ENCODE data around the gene GRPEL1. TPM values are rescaled to one million over a fixed set of nuclear protein-coding genes. Genes with fewer than 3 reads are reported as not detected.

The GRPEL1 gene
- total RNA-seq, 2 donors from 2014 or later = 18.5 to 25.5 TPM

DNA sequence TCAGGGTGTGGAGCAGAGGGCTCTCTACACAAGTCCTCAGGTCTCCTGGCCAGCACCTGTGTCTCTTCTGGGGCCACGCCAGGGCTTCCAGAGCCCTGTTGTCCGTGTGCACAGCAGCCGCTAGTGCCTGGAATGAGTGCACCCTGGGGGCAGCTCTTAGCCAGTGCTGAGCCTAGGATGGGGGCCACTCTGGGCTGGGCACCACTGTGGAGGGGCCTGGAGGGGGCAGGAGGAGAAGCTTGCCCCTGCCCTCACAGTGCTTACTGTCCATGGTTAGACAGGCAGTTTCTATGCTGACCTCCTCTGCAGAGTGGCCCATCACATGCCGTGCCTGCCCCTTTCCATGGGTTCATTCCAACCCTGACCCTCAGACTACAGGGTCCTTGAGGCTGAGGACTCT, 42.7 kb upstream of the GRPEL1 start:
- no peaks in the 10 kb centered on the region for H3K4me1 Mint-ChIP-seq
- Histone ChIP-seq H3K4me1 (ENCODE audit: control insufficient read depth, insufficient read depth, low read length) (no peaks in the 10 kb centered on the region), H3K36me3 (ENCODE audit: control insufficient read depth, insufficient read depth, low read length) (no peaks in the 10 kb centered on the region), H3K4me3 (ENCODE audit: low read length) (no peak overlapping the region), H3K27ac (ENCODE audit: low read depth, low read length) (no peak overlapping the region), H3K27me3 (ENCODE audit: control insufficient read depth, insufficient read depth, low read length, poor library complexity, severe bottlenecking) (peaks cover under 1% of the 10 kb centered on the region), H3K9ac (ENCODE audit: extremely low read depth, low read length, poor library complexity, severe bottlenecking) (no peak overlapping the region), H3K9me3 (ENCODE audit: control insufficient read depth, low read length) (no peaks in the 10 kb centered on the region)
- H3K4me3 Mint-ChIP-seq = no peak overlapping the region
- no peak overlapping the region for H3K27ac Mint-ChIP-seq
- H3K36me3 Mint-ChIP-seq (ENCODE audit: low read depth) = no peaks in the 10 kb centered on the region
- 83 to 90% methylated on average over 1 to 4 of the region's 4 CpGs for WGBS, 2 experiments (ENCODE audit: insufficient coverage in 1 of 2, insufficient read length in 1 of 2)
- no peak for DNase-seq
- TF ChIP-seq, protein P1, sequence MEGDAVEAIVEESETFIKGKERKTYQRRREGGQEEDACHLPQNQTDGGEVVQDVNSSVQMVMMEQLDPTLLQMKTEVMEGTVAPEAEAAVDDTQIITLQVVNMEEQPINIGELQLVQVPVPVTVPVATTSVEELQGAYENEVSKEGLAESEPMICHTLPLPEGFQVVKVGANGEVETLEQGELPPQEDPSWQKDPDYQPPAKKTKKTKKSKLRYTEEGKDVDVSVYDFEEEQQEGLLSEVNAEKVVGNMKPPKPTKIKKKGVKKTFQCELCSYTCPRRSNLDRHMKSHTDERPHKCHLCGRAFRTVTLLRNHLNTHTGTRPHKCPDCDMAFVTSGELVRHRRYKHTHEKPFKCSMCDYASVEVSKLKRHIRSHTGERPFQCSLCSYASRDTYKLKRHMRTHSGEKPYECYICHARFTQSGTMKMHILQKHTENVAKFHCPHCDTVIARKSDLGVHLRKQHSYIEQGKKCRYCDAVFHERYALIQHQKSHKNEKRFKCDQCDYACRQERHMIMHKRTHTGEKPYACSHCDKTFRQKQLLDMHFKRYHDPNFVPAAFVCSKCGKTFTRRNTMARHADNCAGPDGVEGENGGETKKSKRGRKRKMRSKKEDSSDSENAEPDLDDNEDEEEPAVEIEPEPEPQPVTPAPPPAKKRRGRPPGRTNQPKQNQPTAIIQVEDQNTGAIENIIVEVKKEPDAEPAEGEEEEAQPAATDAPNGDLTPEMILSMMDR (conservative IDR thresholded peaks at IDR 0.05) = no peak
- peaks cover 5% of the 10 kb centered on the region for H3K27me3 Mint-ChIP-seq (ENCODE audit: insufficient read depth)
- no peaks in the 10 kb centered on the region for H3K9me3 Mint-ChIP-seq

DNA sequence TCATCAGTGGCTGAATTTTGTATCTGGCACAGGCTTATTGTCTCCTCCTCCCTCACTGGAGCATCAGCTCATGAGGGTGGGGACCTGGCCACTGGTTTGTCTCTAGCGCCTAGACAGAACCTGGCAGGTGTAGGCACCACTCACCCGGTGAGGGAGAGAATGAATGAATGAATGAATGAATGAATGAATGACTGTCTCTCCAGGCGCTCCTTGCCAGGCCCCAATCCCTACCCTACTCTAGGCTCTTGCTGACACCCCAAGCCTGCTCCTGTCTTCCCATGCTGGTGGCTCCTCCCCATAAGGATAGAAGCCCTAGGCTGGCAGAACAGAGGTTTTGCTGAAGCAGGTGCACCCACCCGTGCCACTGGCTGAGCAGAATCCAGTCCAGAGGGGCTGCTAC, 41.3 kb upstream of the GRPEL1 start:
- TF ChIP-seq, protein P1 (conservative IDR thresholded peaks at IDR 0.05) = no peak
- Mint-ChIP-seq H3K4me1 (no peaks in the 10 kb centered on the region), H3K27me3 (ENCODE audit: insufficient read depth) (peaks cover 19% of the 10 kb centered on the region), H3K27ac (no peak overlapping the region), H3K9me3 (no peaks in the 10 kb centered on the region), H3K4me3 (no peak overlapping the region), H3K36me3 (ENCODE audit: low read depth) (no peaks in the 10 kb centered on the region)
- Histone ChIP-seq H3K27me3 (ENCODE audit: control insufficient read depth, insufficient read depth, low read length, poor library complexity, severe bottlenecking) (peaks cover 14% of the 10 kb centered on the region), H3K9me3 (ENCODE audit: control insufficient read depth, low read length) (no peaks in the 10 kb centered on the region), H3K4me3 (ENCODE audit: low read length) (no peak overlapping the region), H3K36me3 (ENCODE audit: control insufficient read depth, insufficient read depth, low read length) (no peaks in the 10 kb centered on the region), H3K4me1 (ENCODE audit: control insufficient read depth, insufficient read depth, low read length) (no peaks in the 10 kb centered on the region), H3K27ac (ENCODE audit: low read depth, low read length) (no peak overlapping the region), H3K9ac (ENCODE audit: extremely low read depth, low read length, poor library complexity, severe bottlenecking) (no peak overlapping the region)
- 94% methylated on average over 4 of the region's 4 CpGs; no CpG with 5 or more reads in 1 of the 2 experiments for WGBS, 2 experiments (ENCODE audit: insufficient coverage in 1 of 2, insufficient read length in 1 of 2)
- DNase-seq = no peak

DNA sequence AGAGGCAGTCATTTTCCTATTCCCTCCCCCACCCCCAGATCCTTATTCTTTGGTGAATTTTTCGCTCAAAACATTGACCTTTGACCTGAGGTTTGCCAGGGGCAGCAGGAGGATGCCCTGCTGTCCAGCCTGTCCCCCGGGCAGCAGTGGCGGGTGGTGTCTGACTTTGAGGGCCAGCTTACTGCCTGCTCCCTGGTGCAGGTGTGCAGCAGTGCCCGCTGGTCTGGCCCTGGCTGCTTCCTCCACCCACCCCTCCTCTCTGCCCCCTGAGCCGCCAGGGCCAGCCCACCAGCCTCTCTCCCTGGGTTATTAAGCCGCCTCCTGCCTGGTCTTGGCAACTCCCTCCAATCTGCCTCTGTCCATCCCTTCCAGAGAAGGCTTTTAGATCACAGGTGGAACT, 40.8 kb upstream of the GRPEL1 start:
- no peak overlapping the region for H3K27ac Mint-ChIP-seq

More for the DNA sequence above, 40.8 kb upstream of the GRPEL1 start:
- Histone ChIP-seq H3K27me3 (ENCODE audit: control insufficient read depth, insufficient read depth, low read length, poor library complexity, severe bottlenecking) (peaks cover 19% of the 10 kb centered on the region), H3K9me3 (ENCODE audit: control insufficient read depth, low read length) (no peaks in the 10 kb centered on the region), H3K9ac (ENCODE audit: extremely low read depth, low read length, poor library complexity, severe bottlenecking) (no peak overlapping the region), H3K4me3 (ENCODE audit: low read length) (no peak overlapping the region), H3K36me3 (ENCODE audit: control insufficient read depth, insufficient read depth, low read length) (no peaks in the 10 kb centered on the region), H3K27ac (ENCODE audit: low read depth, low read length) (no peak overlapping the region), H3K4me1 (ENCODE audit: control insufficient read depth, insufficient read depth, low read length) (no peaks in the 10 kb centered on the region)
- no peaks in the 10 kb centered on the region for H3K9me3 Mint-ChIP-seq
- H3K4me3 Mint-ChIP-seq = no peak overlapping the region
- no peaks in the 10 kb centered on the region for H3K36me3 Mint-ChIP-seq (ENCODE audit: low read depth)
- TF ChIP-seq, protein P1 (conservative IDR thresholded peaks at IDR 0.05) = no peak
- H3K4me1 Mint-ChIP-seq = no peaks in the 10 kb centered on the region
- WGBS, 2 experiments (ENCODE audit: insufficient coverage in 1 of 2, insufficient read length in 1 of 2) = 83 to 91% methylated on average over 3 to 6 of the region's 6 CpGs
- peaks cover 22% of the 10 kb centered on the region for H3K27me3 Mint-ChIP-seq (ENCODE audit: insufficient read depth)
- DNase-seq = no peak

Data from endodermal cell (in vitro differentiated cells).